ENCODE results near the gene TUBG1. TPM values are rescaled to one million over a fixed set of nuclear protein-coding genes. Genes with fewer than 3 reads are reported as not detected.

Gene TUBG1
- total and polyA plus RNA-seq, 9 of the 15 experiments (the other 6 are each of a cell fraction or from before 2014, with no cell fraction given), result 33.1 to 147 (median 66.0) TPM

DNA sequence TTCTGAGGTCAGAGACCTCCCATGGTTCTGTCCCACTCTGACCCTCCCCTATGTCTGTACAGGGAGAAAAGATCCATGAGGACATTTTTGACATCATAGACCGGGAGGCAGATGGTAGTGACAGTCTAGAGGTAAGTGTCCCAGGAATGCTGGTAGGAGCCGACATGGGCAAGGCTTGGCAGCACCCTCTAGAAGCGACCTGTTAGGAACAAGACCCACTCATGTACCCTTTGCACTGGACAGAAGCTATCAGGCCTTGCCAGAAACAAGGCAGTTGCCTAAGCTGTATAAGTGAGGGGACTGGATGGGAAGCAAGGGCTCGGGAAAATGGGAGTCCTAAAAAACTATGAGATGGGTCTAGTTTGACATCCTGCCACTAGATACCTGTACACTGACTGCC, 2.5 kb downstream of the TUBG1 start (continued):
- TF ChIP-seq, protein P1, sequence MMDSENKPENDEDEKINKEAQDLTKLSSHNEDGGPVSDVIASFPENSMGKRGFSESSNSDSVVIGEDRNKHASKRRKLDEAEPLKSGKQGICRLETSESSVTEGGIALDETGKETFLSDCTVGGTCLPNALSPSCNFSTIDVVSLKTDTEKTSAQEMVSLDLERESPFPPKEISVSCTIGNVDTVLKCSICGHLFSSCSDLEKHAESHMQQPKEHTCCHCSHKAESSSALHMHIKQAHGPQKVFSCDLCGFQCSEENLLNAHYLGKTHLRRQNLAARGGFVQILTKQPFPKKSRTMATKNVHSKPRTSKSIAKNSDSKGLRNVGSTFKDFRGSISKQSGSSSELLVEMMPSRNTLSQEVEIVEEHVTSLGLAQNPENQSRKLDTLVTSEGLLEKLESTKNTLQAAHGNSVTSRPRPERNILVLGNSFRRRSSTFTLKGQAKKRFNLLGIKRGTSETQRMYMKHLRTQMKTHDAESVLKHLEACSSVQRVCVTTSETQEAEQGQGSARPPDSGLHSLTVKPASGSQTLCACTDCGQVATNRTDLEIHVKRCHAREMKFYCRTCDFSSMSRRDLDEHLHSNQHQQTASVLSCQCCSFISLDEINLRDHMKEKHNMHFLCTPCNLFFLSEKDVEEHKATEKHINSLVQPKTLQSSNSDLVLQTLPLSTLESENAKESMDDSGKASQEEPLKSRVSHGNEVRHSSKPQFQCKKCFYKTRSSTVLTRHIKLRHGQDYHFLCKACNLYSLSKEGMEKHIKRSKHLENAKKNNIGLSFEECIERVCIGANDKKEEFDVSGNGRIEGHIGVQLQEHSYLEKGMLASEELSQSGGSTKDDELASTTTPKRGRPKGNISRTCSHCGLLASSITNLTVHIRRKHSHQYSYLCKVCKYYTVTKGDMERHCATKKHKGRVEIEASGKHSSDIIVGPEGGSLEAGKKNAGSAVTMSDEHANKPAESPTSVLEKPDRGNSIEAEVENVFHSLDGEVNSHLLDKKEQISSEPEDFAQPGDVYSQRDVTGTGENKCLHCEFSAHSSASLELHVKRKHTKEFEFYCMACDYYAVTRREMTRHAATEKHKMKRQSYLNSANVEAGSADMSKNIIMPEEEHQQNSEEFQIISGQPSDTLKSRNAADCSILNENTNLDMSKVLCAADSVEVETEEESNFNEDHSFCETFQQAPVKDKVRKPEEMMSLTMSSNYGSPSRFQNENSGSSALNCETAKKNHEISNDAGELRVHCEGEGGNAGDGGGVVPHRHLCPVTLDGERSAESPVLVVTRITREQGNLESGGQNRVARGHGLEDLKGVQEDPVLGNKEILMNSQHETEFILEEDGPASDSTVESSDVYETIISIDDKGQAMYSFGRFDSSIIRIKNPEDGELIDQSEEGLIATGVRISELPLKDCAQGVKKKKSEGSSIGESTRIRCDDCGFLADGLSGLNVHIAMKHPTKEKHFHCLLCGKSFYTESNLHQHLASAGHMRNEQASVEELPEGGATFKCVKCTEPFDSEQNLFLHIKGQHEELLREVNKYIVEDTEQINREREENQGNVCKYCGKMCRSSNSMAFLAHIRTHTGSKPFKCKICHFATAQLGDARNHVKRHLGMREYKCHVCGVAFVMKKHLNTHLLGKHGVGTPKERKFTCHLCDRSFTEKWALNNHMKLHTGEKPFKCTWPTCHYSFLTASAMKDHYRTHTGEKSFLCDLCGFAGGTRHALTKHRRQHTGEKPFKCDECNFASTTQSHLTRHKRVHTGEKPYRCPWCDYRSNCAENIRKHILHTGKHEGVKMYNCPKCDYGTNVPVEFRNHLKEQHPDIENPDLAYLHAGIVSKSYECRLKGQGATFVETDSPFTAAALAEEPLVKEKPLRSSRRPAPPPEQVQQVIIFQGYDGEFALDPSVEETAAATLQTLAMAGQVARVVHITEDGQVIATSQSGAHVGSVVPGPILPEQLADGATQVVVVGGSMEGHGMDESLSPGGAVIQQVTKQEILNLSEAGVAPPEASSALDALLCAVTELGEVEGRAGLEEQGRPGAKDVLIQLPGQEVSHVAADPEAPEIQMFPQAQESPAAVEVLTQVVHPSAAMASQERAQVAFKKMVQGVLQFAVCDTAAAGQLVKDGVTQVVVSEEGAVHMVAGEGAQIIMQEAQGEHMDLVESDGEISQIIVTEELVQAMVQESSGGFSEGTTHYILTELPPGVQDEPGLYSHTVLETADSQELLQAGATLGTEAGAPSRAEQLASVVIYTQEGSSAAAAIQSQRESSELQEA (IDR thresholded peaks at IDR 0.05; ENCODE audit: low read depth), result no peak
- no peak for TF ChIP-seq PHTF2 (CRISPR knock-in tag; IDR thresholded peaks at IDR 0.05)
- TF ChIP-seq TAF7 (tag; IDR thresholded peaks at IDR 0.05), result no peak
- no peak for TF ChIP-seq ID3 (CRISPR knock-in tag; IDR thresholded peaks at IDR 0.05)
- TF ChIP-seq ID3 (tag; IDR thresholded peaks at IDR 0.05), result no peak
- no peak for TF ChIP-seq FIP1L1 (IDR thresholded peaks at IDR 0.05; ENCODE audit: low read depth, low read length, poor library complexity, severe bottlenecking)
- TF ChIP-seq ZNF354B (CRISPR knock-in tag; IDR thresholded peaks at IDR 0.05), result no peak
- TF ChIP-seq POLR2H (tag; IDR thresholded peaks at IDR 0.05; ENCODE audit: low read depth), result no peak
- TF ChIP-seq RBM25 (IDR thresholded peaks at IDR 0.05; ENCODE audit: low read depth, low read length, severe bottlenecking), result no peak
- no peak for TF ChIP-seq FOXA1 (IDR thresholded peaks at IDR 0.05; ENCODE audit: borderline replicate concordance)
- TF ChIP-seq, protein P2, sequence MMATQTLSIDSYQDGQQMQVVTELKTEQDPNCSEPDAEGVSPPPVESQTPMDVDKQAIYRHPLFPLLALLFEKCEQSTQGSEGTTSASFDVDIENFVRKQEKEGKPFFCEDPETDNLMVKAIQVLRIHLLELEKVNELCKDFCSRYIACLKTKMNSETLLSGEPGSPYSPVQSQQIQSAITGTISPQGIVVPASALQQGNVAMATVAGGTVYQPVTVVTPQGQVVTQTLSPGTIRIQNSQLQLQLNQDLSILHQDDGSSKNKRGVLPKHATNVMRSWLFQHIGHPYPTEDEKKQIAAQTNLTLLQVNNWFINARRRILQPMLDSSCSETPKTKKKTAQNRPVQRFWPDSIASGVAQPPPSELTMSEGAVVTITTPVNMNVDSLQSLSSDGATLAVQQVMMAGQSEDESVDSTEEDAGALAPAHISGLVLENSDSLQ (IDR thresholded peaks at IDR 0.05), result no peak
- TF ChIP-seq PYGO2 (tag; IDR thresholded peaks at IDR 0.05), result no peak
- no peak for TF ChIP-seq NUFIP1 (IDR thresholded peaks at IDR 0.05; ENCODE audit: partially characterized antibody)
- TF ChIP-seq SOX6 (IDR thresholded peaks at IDR 0.05), result no peak
- TF ChIP-seq TAF9B (IDR thresholded peaks at IDR 0.05; ENCODE audit: partially characterized antibody), result no peak
- TF ChIP-seq LCOR (CRISPR knock-in tag; IDR thresholded peaks at IDR 0.05), result no peak
- no peak for TF ChIP-seq SMAD4 (CRISPR knock-in tag; conservative IDR thresholded peaks at IDR 0.05)
- TF ChIP-seq, protein P3, sequence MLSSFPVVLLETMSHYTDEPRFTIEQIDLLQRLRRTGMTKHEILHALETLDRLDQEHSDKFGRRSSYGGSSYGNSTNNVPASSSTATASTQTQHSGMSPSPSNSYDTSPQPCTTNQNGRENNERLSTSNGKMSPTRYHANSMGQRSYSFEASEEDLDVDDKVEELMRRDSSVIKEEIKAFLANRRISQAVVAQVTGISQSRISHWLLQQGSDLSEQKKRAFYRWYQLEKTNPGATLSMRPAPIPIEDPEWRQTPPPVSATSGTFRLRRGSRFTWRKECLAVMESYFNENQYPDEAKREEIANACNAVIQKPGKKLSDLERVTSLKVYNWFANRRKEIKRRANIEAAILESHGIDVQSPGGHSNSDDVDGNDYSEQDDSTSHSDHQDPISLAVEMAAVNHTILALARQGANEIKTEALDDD (IDR thresholded peaks at IDR 0.05), result no peak
- TF ChIP-seq POLR2G (IDR thresholded peaks at IDR 0.05; ENCODE audit: low read depth, low read length), result no peak
